GM10266 (cell line): ENCODE measurements around the gene TTC39B.
A peak's percentile ranks its signal among the peaks of the same experiment; 100 is the strongest.

ENCODE experiments used
- DNase-seq: peaks from one replicate; pipeline ENCODE4 v3.0.0; 2012; ENCODE audit errors: extremely low spot score
- CTCF ChIP-seq: IDR thresholded peaks from 2 replicates; pipeline ENCODE4 v1.5.1; 2012; ENCODE audit warnings: mild to moderate bottlenecking, low read depth; ENCODE audit not compliant: control insufficient read depth, insufficient read depth; ENCODE audit errors: missing control alignments

The TTC39B gene

GRCh38 chr9:15144622-15145061 is 162.4 kb downstream of the TTC39B start:
- no peak for TF ChIP-seq CTCF
- no peak for DNase-seq

DNA sequence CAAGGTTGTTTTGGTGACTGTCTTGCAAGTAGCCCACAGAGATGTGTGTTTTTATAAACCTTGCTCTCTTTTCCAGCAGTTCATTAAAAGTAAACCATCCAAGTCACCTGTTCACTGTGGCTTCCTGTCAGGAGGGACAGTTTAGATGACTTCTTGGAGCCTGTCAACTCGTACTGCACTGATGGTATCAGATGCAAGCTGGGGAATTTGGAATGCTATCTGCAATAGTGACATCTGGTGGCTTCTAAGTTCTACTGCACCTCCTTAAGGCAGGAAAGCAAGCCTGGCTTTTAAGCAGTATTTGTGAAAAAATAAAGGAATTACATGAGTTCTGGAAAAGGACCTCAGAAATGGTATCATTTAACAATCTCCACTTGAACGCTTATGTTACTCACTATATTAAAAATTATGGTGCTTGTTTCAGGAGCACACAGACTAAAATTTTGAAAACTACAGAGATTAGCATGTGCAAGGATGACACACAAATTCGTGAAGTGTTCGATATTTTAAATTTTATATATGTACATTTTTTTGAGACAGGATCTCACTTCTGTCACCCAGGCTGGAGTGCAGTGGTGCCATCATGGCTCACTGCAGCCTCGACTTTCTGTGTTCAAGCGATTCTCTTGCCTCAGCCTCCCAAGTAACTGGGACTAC is 164.0 kb downstream of the TTC39B start:
- peak; percentile 75 for TF ChIP-seq CTCF
- DNase-seq: peak; percentile 49

GRCh38 chr9:15140051-15140450 is 167.0 kb downstream of the TTC39B start:
- no peak for TF ChIP-seq CTCF
- DNase-seq: no peak

GRCh38 chr9:15139469-15139868 is 167.5 kb downstream of the TTC39B start:
- TF ChIP-seq CTCF: no peak
- no peak for DNase-seq

- DNase-seq: no peak
- TF ChIP-seq CTCF: no peak
Observed at GRCh38 chr9:15138357-15138686, 168.7 kb downstream of the TTC39B start.

DNA sequence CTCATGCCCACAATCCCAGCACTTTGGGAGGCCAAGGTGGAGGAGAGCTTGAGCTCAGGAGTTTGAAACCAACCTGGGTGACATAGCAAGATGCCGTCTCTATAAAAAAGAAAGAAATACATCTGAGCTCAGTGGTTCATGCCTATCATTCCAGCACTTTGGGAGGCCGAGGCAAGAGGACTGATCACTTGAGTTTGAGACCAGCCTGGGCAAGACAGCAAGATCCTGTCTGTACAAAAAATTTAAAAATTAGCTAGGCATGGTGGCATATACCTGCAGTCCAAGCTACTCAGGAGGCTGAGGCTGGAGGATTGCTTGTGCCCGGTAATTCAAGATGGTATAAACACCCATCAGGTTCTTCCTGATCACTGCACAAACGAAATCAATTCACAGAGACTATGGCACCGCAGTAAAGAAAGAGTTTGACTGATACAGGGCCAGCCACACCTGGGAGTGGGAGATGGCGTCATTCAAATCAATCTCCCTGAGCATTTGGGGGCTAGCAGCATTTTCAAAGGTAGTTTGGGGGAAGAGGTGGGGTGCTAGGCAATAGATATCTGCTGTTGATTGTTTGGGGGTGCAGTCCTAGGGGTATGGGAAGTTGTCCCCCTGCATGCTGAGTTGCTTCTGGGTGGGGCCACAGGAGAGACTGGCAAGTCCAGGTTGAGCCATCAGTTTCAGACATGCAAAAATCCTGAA is 169.2 kb downstream of the TTC39B start:
- TF ChIP-seq CTCF: no peak
- no peak for DNase-seq

DNA sequence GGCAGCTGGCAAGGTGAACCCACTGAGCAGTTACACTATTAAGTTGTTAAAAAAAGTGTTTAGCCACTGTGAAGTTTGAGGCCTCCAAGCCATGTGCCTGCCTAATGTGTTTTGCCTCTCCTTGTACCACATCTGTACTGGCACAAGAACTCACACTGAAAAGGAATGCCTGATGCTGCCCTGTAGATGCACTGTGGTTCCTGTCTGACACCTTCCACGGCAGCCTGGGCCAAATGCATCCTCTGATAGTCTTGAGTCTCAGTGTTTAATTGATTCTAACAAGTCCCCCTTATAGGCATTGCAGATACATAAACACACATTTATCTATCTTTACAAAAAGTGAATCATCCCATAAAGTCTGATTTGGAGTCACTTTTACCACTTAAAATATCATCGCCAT is 169.9 kb downstream of the TTC39B start:
- DNase-seq: no peak
- no peak for TF ChIP-seq CTCF
